ELF-1 (cell line): ENCODE measurements around the gene VHLL.

Experiments
- DNase-seq: peaks from one replicate; pipeline ENCODE4 v3.0.0-alpha.2; 2016; ENCODE audit warnings: low read depth, low spot score

Gene VHLL

GRCh38 chr1:156257711-156258110 is 41.4 kb downstream of the VHLL start:
- no peak for DNase-seq

- no peak for DNase-seq
Observed at GRCh38 chr1:156253634-156254033, 45.5 kb downstream of the VHLL start.

- peak; percentile 62 for DNase-seq
Observed at GRCh38 chr1:156251527-156251926, 47.6 kb downstream of the VHLL start.

GRCh38 chr1:156249593-156249992 is 49.5 kb downstream of the VHLL start:
- DNase-seq = no peak
